Neural progenitor cell (in vitro differentiated cells): Measurements from ENCODE around the gene CARTPT.

Experiments
- EZH2 ChIP-seq: fragments of 200-600 bp; sonication (generic); IDR thresholded peaks from 2 replicates; pipeline ENCODE4 v1.6.1; 2017; ENCODE audit warnings: antibody characterized with exemption, mild to moderate bottlenecking, moderate library complexity
- EZH2phosphoT487 ChIP-seq: fragments of 200-600 bp; sonication (generic); IDR thresholded peaks from 2 replicates; pipeline ENCODE4 v1.6.1; 2017; ENCODE audit warnings: antibody characterized with exemption
- TF ChIP-seq, protein P1 (sequence below): fragments of 200-600 bp; sonication (generic); IDR thresholded peaks from 2 replicates; pipeline ENCODE4 v1.5.1; 2017; ENCODE audit warnings: antibody characterized with exemption, mild to moderate bottlenecking

DNA sequence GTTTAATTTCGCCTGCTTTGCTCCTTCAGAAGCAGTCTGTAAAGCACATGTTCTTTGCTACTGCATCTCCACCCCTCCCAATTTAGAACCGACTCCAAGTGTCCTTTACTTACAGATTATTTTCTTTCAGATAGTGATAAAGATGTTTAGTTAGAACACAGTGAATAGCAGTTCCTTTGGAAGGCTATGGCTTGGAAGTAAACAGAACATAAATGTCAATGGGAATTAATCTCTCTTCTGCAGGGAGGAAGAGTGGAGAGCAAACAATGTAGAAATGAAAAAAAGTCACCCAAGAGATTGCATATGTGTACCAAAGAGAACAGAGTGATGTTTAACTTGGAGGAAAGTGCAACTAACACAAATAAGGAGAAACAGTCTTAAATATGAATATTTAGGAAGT is 4.2 kb upstream of the CARTPT start:
- TF ChIP-seq, protein P1, sequence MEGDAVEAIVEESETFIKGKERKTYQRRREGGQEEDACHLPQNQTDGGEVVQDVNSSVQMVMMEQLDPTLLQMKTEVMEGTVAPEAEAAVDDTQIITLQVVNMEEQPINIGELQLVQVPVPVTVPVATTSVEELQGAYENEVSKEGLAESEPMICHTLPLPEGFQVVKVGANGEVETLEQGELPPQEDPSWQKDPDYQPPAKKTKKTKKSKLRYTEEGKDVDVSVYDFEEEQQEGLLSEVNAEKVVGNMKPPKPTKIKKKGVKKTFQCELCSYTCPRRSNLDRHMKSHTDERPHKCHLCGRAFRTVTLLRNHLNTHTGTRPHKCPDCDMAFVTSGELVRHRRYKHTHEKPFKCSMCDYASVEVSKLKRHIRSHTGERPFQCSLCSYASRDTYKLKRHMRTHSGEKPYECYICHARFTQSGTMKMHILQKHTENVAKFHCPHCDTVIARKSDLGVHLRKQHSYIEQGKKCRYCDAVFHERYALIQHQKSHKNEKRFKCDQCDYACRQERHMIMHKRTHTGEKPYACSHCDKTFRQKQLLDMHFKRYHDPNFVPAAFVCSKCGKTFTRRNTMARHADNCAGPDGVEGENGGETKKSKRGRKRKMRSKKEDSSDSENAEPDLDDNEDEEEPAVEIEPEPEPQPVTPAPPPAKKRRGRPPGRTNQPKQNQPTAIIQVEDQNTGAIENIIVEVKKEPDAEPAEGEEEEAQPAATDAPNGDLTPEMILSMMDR = no peak
- TF ChIP-seq EZH2 = no peak
- TF ChIP-seq EZH2phosphoT487 = no peak
